K562 (cell line): Measurements from ENCODE around the gene KNSTRN. TPM values are rescaled to one million over a fixed set of nuclear protein-coding genes. Genes with fewer than 3 reads are reported as not detected.

ENCODE experiments used
- BCOR ChIP-seq: fragments of 450-650 bp; IDR thresholded peaks from 2 replicates; pipeline ENCODE4 v1.6.1; 2016
- DDX20 ChIP-seq: fragments of 450-650 bp; IDR thresholded peaks from 2 replicates; pipeline ENCODE4 v1.6.1; 2016; ENCODE audit warnings: missing genetic modification characterization, low read depth, mild to moderate bottlenecking, missing compliant biosample characterization, moderate library complexity
- FOXK1 ChIP-seq: sonication (generic); formaldehyde crosslinking; IDR thresholded peaks from 2 replicates; pipeline ENCODE4 v1.8.0; 2022; ENCODE audit warnings: missing genetic modification reagents, mild to moderate bottlenecking, borderline replicate concordance
- HMGXB4 ChIP-seq: sonication (generic); formaldehyde crosslinking; IDR thresholded peaks from 2 replicates; pipeline ENCODE4 v1.8.1; 2023; ENCODE audit warnings: mild to moderate bottlenecking, missing genetic modification reagents
- RNF219 ChIP-seq: fragments of 250-450 bp; sonication (Bioruptor Pico); IDR thresholded peaks from 2 replicates; pipeline ENCODE4 v1.5.0; 2022; ENCODE audit warnings: mild to moderate bottlenecking
- XRCC5 ChIP-seq: fragments of 200-400 bp; formaldehyde crosslinking; IDR thresholded peaks from 2 replicates; pipeline ENCODE4 v1.6.1; 2017; ENCODE audit warnings: low read depth, mild to moderate bottlenecking, low read length
- polyA plus RNA-seq, 8 experiments: library from polyadenylated mRNA; depleted of rRNA in 4 of 8; stranded (reverse) in 5 of 8; unstranded in 3 of 8; fragments of >200 nt; fragmentation: Nextera tagmentation in 2 of 8; fragmentation: Illumina TruSeq in 1 of 8; extraction: Ambion mirVana in 2 of 8; extraction: Trizol in 1 of 8; gene quantifications; 2 replicates each; pipeline versions ENCODE4 v1.2.1 to v1.2.3, GENCODE V29; 2011 to 2014; ENCODE audit warnings: inconsistent platforms in 1 of 8, missing spikeins in 1 of 8
- total RNA-seq, 7 experiments: library from RNA; depleted of rRNA in 6 of 7; stranded (reverse); fragments of >200 nt in 6 of 7; fragmentation: Illumina TruSeq in 2 of 7; extraction: Trizol in 2 of 7; gene quantifications; 2 replicates each; pipeline versions ENCODE4 v1.2.1 to v1.2.3, GENCODE V29; 2011 to 2021; ENCODE audit warnings: low replicate concordance in 1 of 7
- TF ChIP-seq, protein P1 (sequence below): fragments of 450-650 bp; formaldehyde crosslinking; IDR thresholded peaks from 2 replicates; pipeline ENCODE4 v1.4.0; 2020; ENCODE audit warnings: mild to moderate bottlenecking, moderate library complexity
- TF ChIP-seq, protein P2 (sequence below), 2 experiments: fragments of 450-650 bp; formaldehyde crosslinking in 1 of 2; IDR thresholded peaks; 2 replicates each; pipeline versions ENCODE4 v1.4.0 to v1.6.1; 2014 to 2020; ENCODE audit warnings: mild to moderate bottlenecking in 2 of 2, borderline replicate concordance in 1 of 2, low read depth in 1 of 2

Gene KNSTRN
- total and polyA plus RNA-seq, 9 of the 15 experiments (the other 6 are each of a cell fraction or from before 2014, with no cell fraction given) = 48.7 to 88.2 (median 66.3) TPM

- TF ChIP-seq RNF219 = no peak
- TF ChIP-seq XRCC5 = peak; percentile 45; the same call in 1 of the 2 replicates
- no peak for TF ChIP-seq FOXK1 (CRISPR knock-in tag)
- TF ChIP-seq DDX20 (tag) = no peak
- TF ChIP-seq, protein P1, sequence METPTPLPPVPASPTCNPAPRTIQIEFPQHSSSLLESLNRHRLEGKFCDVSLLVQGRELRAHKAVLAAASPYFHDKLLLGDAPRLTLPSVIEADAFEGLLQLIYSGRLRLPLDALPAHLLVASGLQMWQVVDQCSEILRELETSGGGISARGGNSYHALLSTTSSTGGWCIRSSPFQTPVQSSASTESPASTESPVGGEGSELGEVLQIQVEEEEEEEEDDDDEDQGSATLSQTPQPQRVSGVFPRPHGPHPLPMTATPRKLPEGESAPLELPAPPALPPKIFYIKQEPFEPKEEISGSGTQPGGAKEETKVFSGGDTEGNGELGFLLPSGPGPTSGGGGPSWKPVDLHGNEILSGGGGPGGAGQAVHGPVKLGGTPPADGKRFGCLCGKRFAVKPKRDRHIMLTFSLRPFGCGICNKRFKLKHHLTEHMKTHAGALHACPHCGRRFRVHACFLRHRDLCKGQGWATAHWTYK (CRISPR knock-in tag) = no peak
- TF ChIP-seq, protein P2, sequence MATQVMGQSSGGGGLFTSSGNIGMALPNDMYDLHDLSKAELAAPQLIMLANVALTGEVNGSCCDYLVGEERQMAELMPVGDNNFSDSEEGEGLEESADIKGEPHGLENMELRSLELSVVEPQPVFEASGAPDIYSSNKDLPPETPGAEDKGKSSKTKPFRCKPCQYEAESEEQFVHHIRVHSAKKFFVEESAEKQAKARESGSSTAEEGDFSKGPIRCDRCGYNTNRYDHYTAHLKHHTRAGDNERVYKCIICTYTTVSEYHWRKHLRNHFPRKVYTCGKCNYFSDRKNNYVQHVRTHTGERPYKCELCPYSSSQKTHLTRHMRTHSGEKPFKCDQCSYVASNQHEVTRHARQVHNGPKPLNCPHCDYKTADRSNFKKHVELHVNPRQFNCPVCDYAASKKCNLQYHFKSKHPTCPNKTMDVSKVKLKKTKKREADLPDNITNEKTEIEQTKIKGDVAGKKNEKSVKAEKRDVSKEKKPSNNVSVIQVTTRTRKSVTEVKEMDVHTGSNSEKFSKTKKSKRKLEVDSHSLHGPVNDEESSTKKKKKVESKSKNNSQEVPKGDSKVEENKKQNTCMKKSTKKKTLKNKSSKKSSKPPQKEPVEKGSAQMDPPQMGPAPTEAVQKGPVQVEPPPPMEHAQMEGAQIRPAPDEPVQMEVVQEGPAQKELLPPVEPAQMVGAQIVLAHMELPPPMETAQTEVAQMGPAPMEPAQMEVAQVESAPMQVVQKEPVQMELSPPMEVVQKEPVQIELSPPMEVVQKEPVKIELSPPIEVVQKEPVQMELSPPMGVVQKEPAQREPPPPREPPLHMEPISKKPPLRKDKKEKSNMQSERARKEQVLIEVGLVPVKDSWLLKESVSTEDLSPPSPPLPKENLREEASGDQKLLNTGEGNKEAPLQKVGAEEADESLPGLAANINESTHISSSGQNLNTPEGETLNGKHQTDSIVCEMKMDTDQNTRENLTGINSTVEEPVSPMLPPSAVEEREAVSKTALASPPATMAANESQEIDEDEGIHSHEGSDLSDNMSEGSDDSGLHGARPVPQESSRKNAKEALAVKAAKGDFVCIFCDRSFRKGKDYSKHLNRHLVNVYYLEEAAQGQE (IDR thresholded peaks at IDR 0.05; ENCODE audit: borderline replicate concordance) = no peak
- TF ChIP-seq, protein P2 (CRISPR knock-in tag; IDR thresholded peaks at IDR 0.05; ENCODE audit: low read depth) = no peak
- TF ChIP-seq HMGXB4 (CRISPR knock-in tag) = no peak
- TF ChIP-seq BCOR = no peak
Observed at GRCh38 chr15:40382580-40383456, at the start of gene KNSTRN (continued).
